ACC112 (cell line): ENCODE results near the gene NPAS3.
A peak's percentile ranks its signal among the peaks of the same experiment; 100 is the strongest.

Experiments used
- H2AFZ ChIP-seq: fragments of 200-600 bp; sonication (generic); one replicate; pipeline ENCODE4 v1.6.0; 2017; ENCODE audit warnings: antibody characterized with exemption, low read length; ENCODE audit not compliant: unreplicated experiment
- H3K27ac ChIP-seq: fragments of 200-600 bp; sonication (generic); 2 replicates; pipeline ENCODE4 v1.5.1; 2014; ENCODE audit warnings: low read depth, mild to moderate bottlenecking, antibody characterized with exemption, low read length, moderate library complexity
- H3K27me3 ChIP-seq: fragments of 200-600 bp; sonication (generic); 2 replicates; pipeline ENCODE4 v1.6.1; 2014; ENCODE audit warnings: mild to moderate bottlenecking, antibody characterized with exemption, low read length, moderate library complexity, mixed read lengths; ENCODE audit not compliant: insufficient read depth
- H3K36me3 ChIP-seq: fragments of 200-600 bp; sonication (generic); 2 replicates; pipeline ENCODE4 v1.6.1; 2016; ENCODE audit warnings: mild to moderate bottlenecking, antibody characterized with exemption, low read length, moderate library complexity, mixed read lengths; ENCODE audit not compliant: insufficient read depth
- H3K4me1 ChIP-seq: fragments of 200-600 bp; sonication (generic); one replicate; pipeline ENCODE4 v1.6.1; 2016; ENCODE audit warnings: low read length, mixed read lengths; ENCODE audit not compliant: insufficient read depth, unreplicated experiment, control insufficient read depth
- H3K4me3 ChIP-seq: fragments of 200-600 bp; sonication (generic); 2 replicates; pipeline ENCODE4 v1.5.1; 2014; ENCODE audit warnings: mild to moderate bottlenecking, low read depth, low read length
- H3K79me2 ChIP-seq: fragments of 200-600 bp; sonication (generic); one replicate; pipeline ENCODE4 v1.6.0; 2016; ENCODE audit warnings: low read length; ENCODE audit not compliant: control insufficient read depth, unreplicated experiment, insufficient read depth

NPAS3 gene

DNA sequence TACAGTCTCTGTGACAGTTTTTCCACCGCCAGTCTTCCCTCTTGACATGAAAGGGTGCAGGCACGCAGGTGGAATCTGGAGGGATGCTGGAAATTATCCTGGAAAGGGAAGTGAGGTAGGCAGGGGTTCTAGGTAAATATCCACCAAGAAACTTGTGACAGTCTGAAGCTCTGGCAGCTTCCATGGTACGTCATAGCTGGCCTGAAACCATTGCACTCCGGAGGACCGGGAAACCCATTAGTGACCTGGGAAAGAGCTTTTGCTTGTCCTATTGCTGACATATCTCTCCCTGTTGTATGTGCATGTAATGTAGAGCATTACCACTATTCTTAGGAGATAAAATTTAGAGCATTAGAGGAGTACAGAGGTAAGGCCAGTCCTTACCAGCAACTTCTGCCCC lies 736.2 kb downstream of the NPAS3 start:
- Histone ChIP-seq H3K27ac (no peak overlapping the region), H3K27me3 (no peaks in the 10 kb centered on the region), H2AFZ (no peak overlapping the region), H3K4me3 (no peak overlapping the region), H3K4me1 (peaks cover 27% of the 10 kb centered on the region), H3K36me3 (no peaks in the 10 kb centered on the region), H3K79me2 (no peaks in the 10 kb centered on the region)

DNA sequence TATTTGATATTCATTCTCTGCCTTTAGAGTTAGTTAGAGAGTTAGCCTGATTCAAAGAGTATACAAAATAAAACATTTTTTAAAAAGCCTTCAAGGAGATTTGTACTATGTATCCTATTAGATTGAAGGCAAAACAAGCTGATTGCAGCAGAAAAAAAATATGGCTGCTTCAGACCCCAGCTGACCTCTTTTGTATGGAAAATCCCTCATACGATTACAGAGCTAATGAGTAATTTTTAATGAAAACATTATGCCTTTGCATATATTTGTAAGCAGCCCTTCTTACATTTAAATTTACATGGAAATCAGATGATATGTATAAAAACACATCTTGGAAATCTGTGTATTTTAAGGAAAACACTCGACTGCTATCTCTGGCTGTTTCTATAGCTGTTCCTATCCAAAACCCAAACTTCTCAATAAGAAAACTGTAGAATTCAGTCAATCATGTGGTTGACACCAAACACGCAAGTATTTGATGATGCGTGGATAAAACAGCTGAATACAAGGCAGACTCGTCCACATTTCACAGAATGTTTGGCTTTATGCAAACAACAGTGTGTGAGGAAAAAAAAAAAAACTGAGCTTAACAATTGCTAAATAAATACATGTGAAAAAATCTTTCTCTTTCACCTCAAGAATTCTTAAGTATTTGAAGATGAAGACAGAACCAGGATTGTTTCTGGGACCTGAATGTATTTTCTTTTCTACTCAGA lies 736.9 kb downstream of the NPAS3 start:
- peaks cover 32% of the 10 kb centered on the region for H3K4me1 ChIP-seq
- H3K36me3 ChIP-seq, result no peaks in the 10 kb centered on the region
- H2AFZ ChIP-seq, result peak overlapping the region; percentile 66

GRCh38 chr14:33676135-33676566 lies 737.5 kb downstream of the NPAS3 start:
- Histone ChIP-seq H3K79me2 (no peaks in the 10 kb centered on the region), H3K27me3 (no peaks in the 10 kb centered on the region), H2AFZ (peak overlapping the region; percentile 70), H3K4me1 (peaks cover 32% of the 10 kb centered on the region), H3K36me3 (no peaks in the 10 kb centered on the region), H3K27ac (peak overlapping the region; percentile 13; the same call in 1 of the 2 replicates), H3K4me3 (peak overlapping the region; percentile 70)

More for the DNA sequence above, 736.9 kb downstream of the NPAS3 start:
- Histone ChIP-seq H3K27ac (0 out of 2 replicates have a peak overlapping the region, but pooled peaks have one; percentile 13), H3K27me3 (no peaks in the 10 kb centered on the region), H3K79me2 (no peaks in the 10 kb centered on the region), H3K4me3 (peak overlapping the region; percentile 70)

- H3K4me1 ChIP-seq, result peaks cover 35% of the 10 kb centered on the region
- H3K4me3 ChIP-seq, result peak overlapping the region; percentile 70
- no peaks in the 10 kb centered on the region for H3K79me2 ChIP-seq
- H3K27ac ChIP-seq, result peak overlapping the region; percentile 3; the same call in 1 of the 2 replicates
- H3K36me3 ChIP-seq, result no peaks in the 10 kb centered on the region
- H3K27me3 ChIP-seq, result no peaks in the 10 kb centered on the region
- peak overlapping the region; percentile 70 for H2AFZ ChIP-seq
Measured at GRCh38 chr14:33676891-33677290, 738.2 kb downstream of the NPAS3 start.

DNA sequence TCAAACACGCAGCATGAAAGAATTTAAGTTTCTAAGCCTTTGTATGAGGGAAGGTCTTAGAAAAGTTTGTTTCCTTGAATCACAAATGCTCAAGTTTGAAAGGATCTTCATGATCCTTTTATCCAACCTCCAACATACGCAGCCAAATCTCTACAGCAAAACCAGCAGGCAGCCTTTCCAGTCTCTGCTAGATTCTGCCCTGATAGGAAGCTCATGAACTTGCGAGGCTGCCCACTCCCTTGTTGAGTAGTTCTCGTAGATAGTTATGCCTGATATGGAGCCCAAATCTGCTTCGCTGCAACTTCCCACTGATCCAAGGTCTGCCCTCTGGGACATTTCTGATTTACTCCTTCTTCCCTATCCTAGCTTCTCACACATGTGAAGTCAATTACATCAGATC lies 739.3 kb downstream of the NPAS3 start:
- Histone ChIP-seq H3K36me3 (no peaks in the 10 kb centered on the region), H2AFZ (no peak overlapping the region), H3K27me3 (no peaks in the 10 kb centered on the region), H3K27ac (no peak overlapping the region), H3K4me1 (peaks cover 46% of the 10 kb centered on the region), H3K4me3 (no peak overlapping the region), H3K79me2 (no peaks in the 10 kb centered on the region)

DNA sequence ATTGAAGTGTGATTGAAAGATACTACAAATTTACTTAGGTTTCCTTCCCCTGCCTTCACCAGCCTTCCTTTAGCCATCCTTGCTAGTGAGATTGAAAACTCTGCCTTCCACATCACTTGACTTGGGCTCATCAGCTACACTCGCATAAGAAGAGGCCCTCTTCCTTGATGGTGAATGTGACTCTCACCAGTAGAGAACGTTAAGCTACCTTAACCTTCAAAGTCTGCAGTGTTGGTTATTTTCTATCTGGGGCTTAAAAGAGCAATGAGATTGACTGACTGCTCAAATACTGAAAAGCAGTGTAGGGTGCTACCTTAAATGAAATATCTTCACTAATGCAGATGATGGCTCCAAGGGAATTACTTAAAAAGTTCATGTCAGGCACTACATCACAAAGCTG lies 740.3 kb downstream of the NPAS3 start:
- Histone ChIP-seq H3K4me1 (peaks cover 55% of the 10 kb centered on the region), H2AFZ (peak overlapping the region; percentile 25), H3K27me3 (no peaks in the 10 kb centered on the region), H3K4me3 (peak overlapping the region; percentile 14; the same call in 1 of the 2 replicates), H3K27ac (peak overlapping the region; percentile 59), H3K79me2 (no peaks in the 10 kb centered on the region), H3K36me3 (no peaks in the 10 kb centered on the region)

DNA sequence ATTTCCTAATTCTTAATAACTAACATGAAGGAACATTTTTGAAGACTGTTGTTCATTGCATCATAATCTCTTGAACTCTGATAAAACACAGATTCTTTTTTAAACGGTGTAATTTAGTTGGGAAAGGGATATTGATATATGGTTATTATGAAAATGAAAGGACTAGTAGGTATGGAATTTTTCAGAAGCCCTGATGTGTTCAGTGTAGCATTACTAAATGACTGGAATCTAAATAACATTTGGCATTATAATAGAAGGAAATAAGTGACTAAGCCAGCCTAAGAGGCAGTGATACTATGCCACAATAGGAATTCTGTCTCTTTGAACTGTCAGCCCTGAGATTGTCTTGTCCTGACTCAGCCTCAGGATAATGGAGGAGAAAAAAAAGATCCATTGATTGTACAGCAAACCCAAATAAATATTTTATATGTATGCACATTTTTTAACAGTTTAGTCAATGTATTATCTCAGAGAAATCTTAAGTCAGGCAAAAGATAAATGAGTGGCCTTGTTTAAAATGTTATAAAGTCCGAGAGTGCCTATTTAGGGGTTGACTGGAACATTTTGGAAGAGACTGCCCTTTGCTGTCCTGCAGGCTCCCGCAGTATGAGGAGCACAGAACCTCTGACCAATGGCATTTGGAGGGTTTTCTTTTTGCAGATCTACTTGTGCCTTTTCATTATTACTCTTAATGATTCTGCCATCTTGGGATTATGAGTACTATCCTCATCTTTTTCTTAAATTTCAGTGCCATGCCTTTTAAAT lies 741.0 kb downstream of the NPAS3 start:
- Histone ChIP-seq H3K79me2 (no peaks in the 10 kb centered on the region), H3K36me3 (no peaks in the 10 kb centered on the region), H3K4me1 (peaks cover 55% of the 10 kb centered on the region), H3K27me3 (no peaks in the 10 kb centered on the region), H3K27ac (peak overlapping the region; percentile 59), H3K4me3 (peak overlapping the region; percentile 14; the same call in 1 of the 2 replicates), H2AFZ (peak overlapping the region; percentile 25)

GRCh38 chr14:33680873-33681272 lies 742.2 kb downstream of the NPAS3 start:
- H3K4me1 ChIP-seq, result peaks cover 58% of the 10 kb centered on the region
- H3K4me3 ChIP-seq, result no peak overlapping the region
- H2AFZ ChIP-seq, result no peak overlapping the region
- H3K36me3 ChIP-seq, result no peaks in the 10 kb centered on the region
- H3K79me2 ChIP-seq, result no peaks in the 10 kb centered on the region
- no peak overlapping the region for H3K27ac ChIP-seq
- H3K27me3 ChIP-seq, result no peaks in the 10 kb centered on the region

- Histone ChIP-seq H3K27ac (peak overlapping the region; percentile 70), H3K27me3 (no peaks in the 10 kb centered on the region), H2AFZ (peak overlapping the region; percentile 61), H3K4me1 (peaks cover 63% of the 10 kb centered on the region), H3K79me2 (no peaks in the 10 kb centered on the region), H3K36me3 (no peaks in the 10 kb centered on the region), H3K4me3 (peak overlapping the region; percentile 67)
Measured at GRCh38 chr14:33682760-33683159, 744.1 kb downstream of the NPAS3 start.

- H2AFZ ChIP-seq, result no peak overlapping the region
- no peak overlapping the region for H3K27ac ChIP-seq
- no peaks in the 10 kb centered on the region for H3K36me3 ChIP-seq
- no peak overlapping the region for H3K4me3 ChIP-seq
- H3K79me2 ChIP-seq, result no peaks in the 10 kb centered on the region
- no peaks in the 10 kb centered on the region for H3K27me3 ChIP-seq
- peaks cover 51% of the 10 kb centered on the region for H3K4me1 ChIP-seq
Measured at GRCh38 chr14:33685026-33685425, 746.3 kb downstream of the NPAS3 start.
